DND-41 (cell line): Measurements from ENCODE around the gene EVA1C.

Experiments used
- EZH2 ChIP-seq: IDR thresholded peaks from 3 replicates; pipeline ENCODE4 v1.6.1; 2012; ENCODE audit warnings: borderline replicate concordance, low read depth, mild to moderate bottlenecking, moderate library complexity, low read length, inconsistent platforms; ENCODE audit not compliant: severe bottlenecking
- TF ChIP-seq, protein P1 (sequence below): IDR thresholded peaks from 2 replicates; pipeline ENCODE4 v1.5.1; 2012; ENCODE audit warnings: borderline replicate concordance, low read length, moderate library complexity, mild to moderate bottlenecking; ENCODE audit not compliant: poor library complexity, severe bottlenecking; ENCODE audit errors: extremely low read depth

DNA sequence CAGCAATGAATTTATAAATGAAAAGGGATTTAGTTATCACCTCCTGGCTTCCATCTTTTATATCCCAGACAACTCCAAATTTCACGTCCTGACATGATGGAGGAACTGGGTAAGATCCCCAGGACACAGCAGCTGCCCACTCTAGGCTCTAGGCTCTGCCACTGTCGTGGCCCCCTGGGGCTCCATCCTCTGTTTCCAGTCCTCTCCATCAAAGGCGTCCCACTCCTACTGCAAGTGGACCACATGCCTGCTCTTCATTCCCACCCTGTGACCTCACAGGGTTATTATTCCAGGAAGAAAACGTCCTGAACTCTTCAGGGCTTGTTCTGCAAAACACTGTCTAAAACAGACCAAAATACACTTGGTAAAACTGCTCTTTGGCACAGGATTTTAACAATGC is 31.6 kb upstream of the EVA1C start:
- TF ChIP-seq, protein P1, sequence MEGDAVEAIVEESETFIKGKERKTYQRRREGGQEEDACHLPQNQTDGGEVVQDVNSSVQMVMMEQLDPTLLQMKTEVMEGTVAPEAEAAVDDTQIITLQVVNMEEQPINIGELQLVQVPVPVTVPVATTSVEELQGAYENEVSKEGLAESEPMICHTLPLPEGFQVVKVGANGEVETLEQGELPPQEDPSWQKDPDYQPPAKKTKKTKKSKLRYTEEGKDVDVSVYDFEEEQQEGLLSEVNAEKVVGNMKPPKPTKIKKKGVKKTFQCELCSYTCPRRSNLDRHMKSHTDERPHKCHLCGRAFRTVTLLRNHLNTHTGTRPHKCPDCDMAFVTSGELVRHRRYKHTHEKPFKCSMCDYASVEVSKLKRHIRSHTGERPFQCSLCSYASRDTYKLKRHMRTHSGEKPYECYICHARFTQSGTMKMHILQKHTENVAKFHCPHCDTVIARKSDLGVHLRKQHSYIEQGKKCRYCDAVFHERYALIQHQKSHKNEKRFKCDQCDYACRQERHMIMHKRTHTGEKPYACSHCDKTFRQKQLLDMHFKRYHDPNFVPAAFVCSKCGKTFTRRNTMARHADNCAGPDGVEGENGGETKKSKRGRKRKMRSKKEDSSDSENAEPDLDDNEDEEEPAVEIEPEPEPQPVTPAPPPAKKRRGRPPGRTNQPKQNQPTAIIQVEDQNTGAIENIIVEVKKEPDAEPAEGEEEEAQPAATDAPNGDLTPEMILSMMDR = no peak
- TF ChIP-seq EZH2 = no peak
